Occipital lobe (tissue), 2 donors: ENCODE data around the gene GATA5. TPM values are rescaled to one million over a fixed set of nuclear protein-coding genes. Genes with fewer than 3 reads are reported as not detected.

Experiments used
- DNase-seq: peaks from one replicate; lab custom pipeline; 2025; lab: John Stamatoyannopoulos, UW
- total RNA-seq: library from RNA; depleted of rRNA; stranded (reverse); fragments of >200 nt; gene quantifications from one replicate; pipeline ENCODE4 v1.2.3, GENCODE V29; 2014

The GATA5 gene
- total RNA-seq, 1 donor from 2014 or later = 0.16 TPM

DNA sequence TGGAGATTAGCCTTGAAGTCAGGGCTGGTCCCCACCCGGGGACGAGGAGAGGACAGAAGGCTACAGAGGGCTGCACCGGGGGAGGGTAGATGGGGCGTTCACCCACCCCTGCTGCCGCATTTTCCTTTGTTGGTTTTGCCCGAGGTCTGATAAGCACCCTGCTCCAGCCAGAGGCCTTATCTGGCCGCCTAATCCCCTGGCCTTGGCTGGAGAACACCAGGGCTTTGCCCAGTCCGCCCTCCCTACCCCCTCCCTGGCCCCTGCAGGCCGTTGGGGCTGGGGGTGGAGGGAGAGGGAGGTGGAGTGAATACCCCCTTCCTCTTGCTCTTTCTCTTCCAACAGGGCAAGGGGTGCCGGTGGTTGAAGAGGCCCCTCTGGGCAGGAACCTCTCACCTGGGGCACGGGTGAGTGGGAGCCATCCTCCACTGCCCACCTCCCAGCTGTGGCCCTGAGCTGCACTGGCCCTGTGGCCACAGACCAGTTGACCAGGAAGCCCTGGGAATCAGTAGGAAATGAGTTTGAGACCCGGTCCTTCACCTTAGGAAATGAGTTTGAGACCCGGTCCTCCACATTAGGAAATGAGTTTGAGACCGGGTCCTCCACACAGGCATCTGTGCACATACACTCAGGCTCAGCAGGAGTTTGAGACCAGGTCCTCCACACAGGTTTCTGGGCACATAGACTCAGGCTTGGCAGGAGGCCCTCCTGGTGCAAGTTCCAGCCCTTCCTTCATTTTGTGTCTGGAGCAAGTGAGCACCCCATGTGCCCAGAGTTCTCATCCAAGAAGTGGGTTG is 12.0 kb upstream of the GATA5 start:
- DNase-seq = no peak

GRCh38 chr20:62487118-62487517 is 11.3 kb upstream of the GATA5 start:
- no peak for DNase-seq

DNA sequence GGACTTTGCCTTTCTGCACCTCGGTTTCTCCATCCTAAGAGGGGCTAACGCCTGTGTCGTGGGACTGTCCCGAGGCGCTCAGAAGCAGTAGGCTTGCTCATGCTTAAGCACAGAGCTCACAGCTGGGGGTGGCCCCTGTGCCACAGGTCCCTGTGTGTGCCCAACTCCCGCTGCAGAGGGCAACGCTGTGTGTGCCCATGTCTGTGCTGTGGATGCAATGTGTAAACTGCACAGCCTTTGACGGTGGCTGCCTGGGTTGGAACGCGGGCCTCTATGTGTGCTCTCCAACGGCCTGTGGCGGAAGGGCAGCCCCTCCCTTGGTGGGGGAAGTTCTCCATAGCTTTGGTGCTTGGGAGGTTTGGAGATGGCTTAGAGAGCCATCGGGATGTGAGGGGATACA is 10.7 kb upstream of the GATA5 start:
- no peak for DNase-seq

DNA sequence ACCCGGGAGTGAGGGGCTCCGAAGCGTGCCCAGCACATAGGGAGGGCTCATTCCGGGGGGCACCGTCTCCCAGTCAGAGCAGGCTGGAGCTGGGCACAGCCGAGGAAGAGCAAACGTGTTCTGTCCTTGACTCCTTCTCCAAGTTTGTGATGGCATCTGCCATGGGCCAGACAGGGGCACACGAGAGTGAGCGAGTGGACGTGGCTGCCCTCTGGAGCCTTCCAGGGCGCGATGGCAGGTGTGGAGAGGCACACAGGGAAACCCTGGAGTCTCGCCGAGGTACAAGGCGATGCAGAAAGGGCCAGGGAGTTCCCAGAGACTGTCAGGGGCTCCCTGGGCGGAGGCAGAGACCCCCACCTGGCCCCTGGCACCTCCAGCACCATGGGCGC is 9.9 kb upstream of the GATA5 start:
- no peak for DNase-seq

- no peak for DNase-seq
These were observed 9.4 kb upstream of the GATA5 start for GRCh38 chr20:62485062-62485700.

DNA sequence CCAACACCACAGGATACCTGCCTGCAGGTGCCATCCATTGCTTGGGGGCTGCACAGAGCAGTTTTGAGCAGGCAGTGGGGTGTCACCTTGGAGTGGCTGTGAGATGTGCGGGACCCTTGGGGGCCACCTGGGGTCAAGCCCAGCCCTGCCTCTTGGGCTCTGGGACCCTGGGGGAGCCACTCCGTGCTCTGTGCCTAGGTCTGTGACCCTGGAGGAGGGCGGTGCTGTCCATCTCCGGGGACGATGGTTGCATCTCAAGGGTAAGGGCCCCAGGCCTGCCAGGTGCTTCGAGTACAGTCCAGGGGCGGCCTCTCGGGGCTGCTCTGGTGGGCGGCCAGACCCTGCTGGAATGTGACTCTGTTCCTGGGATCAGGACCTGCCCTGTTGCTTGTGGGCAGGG is 8.7 kb upstream of the GATA5 start:
- no peak for DNase-seq

DNA sequence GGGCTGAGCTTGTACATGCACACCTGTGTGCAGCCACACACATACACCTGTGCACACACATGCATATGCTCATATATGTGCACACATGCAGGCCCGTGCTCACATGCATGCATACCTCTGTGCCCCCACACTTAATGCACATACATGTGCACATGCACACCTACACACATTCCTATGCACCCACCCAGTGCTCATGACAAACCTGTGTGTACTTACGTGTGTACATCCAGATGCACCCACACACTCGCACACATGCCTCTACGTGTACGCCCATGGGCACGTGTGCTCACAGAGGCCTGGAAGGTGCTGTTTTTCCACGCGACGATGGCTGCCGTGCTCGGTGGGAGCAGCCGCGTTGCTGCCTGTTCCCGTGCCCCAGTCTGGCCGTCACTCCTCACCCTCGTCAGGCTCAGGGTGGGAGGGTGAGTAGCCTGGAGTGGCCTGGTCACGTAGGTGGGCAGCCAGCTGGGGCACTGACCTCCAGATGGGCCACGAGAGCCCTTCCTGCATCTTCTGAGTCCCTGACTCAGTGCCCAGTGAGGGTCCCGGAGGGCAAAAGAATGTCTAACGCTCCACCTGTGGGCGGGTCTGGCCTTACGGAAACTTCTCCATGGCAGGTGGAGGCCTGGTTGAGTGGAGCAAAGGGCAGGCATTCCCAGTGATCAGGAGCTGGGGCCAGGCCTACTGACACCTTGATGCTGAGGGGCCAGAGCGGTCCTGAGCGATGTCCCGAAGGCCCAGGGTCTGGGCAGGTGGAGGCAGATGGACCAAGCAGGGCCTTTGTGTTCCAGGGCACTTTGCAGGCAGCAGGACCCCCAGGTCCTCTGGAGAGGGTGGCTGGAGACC is 8.0 kb upstream of the GATA5 start:
- DNase-seq = no peak

DNA sequence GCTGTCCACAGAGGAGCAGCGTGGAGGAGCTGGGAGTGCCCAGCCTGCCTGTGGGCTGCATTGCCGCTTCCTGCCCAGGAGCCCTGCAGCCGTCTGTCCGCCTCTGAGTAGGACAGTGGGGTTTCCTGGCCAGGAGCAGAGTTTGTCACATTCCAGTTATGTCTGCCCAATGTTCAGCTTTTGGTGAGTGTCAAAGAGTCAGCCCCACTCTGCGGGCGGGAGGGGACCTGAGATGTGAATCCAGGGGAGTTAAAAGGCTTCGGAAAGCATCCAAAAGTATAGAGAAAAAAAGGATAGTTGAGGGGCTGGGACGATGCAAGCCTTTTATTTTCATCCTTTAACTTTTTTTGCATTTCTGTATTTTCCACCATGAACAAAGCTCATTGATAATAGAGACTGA is 7.2 kb upstream of the GATA5 start:
- no peak for DNase-seq

DNA sequence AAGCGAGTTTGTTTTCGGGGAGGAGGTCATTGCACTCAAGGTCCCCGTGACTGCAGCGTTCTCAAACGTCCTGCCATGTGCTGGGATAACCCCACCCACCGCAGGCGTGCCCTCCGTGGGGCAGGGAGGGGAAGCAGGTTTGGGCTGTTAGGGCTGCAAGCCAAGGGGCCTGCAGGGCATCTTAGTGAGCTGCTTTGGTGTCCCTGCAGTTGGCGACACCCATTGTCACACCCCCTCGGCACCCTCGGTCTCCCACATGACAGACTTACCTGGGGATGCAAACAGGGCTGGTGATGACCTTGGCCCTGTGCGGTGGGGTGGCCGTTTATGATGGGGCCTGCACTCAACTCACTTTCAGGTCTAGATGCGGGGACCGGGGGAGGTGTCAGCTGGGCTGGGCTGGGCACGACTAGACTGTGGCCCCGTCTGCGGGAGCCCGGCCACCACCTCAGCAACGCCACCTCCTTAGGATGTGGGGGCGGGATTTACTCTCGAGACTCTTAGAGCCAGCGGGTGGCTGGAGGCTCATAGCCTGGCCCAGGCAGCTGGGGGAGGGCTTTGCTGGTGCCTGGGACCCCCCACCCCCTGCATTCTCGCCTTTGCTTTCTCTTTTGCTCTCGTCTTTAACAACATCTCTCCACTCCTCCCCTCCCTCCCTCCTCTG is 6.5 kb upstream of the GATA5 start:
- no peak for DNase-seq

- no peak for DNase-seq
These were observed 5.8 kb upstream of the GATA5 start for GRCh38 chr20:62481425-62482145.

- no peak for DNase-seq
These were observed 4.5 kb upstream of the GATA5 start for GRCh38 chr20:62480318-62480717.

DNA sequence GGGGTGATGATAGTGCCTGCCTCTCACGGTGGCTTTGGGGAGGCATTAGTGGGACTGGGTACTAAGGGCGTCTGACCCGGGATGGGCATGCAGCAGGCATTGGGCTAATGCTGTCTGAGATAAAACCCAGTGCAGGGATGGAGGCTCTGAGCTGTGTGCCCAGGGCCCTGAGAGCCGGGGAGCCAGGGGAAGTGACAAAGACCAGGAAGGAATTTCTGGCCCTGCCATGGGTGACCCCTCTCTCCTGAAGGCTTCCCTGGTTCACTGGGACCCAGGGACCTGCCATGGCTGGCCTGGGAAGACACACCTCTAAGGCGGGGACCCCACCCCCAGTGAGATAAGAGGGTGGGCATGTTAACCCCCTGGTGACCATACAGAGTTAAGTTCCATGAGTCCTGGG is 3.9 kb upstream of the GATA5 start:
- no peak for DNase-seq

DNA sequence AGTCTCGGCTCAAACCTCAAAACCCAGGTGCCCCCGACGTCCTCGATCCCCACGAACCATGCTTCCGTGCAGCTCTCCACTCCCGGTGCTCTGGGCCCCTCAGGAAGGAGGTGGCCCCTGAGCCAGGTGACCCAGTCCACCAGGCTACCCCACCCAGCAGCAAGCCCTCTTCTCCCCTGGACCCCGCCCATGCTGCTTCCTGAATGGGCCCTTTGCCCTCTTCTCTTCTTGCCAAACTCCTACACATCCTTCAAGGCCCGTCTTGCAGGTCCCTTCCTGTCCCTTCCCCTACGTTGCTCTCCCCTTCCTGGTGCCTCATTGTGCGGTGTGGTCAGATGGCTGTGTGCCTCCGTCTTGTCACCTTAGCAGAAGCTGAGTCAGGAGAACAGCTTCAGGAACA is 3.4 kb upstream of the GATA5 start:
- DNase-seq = no peak

GRCh38 chr20:62477669-62478455 is 2.1 kb upstream of the GATA5 start:
- DNase-seq = no peak

- DNase-seq = no peak
These were observed 452 bp upstream of the GATA5 start for GRCh38 chr20:62476056-62476838.

GRCh38 chr20:62475027-62475771 is 596 bp downstream of the GATA5 start:
- DNase-seq = no peak

- DNase-seq = no peak
These were observed 1.2 kb downstream of the GATA5 start for GRCh38 chr20:62474604-62475026.

GRCh38 chr20:62473717-62474603 is 1.8 kb downstream of the GATA5 start:
- no peak for DNase-seq
